ENCODE results near the gene MAPKAP1. TPM values are rescaled to one million over a fixed set of nuclear protein-coding genes. Genes with fewer than 3 reads are reported as not detected.

The MAPKAP1 gene
- total and polyA plus RNA-seq, 2 experiments from 2014 or later: 68.4 to 98.5 TPM

DNA sequence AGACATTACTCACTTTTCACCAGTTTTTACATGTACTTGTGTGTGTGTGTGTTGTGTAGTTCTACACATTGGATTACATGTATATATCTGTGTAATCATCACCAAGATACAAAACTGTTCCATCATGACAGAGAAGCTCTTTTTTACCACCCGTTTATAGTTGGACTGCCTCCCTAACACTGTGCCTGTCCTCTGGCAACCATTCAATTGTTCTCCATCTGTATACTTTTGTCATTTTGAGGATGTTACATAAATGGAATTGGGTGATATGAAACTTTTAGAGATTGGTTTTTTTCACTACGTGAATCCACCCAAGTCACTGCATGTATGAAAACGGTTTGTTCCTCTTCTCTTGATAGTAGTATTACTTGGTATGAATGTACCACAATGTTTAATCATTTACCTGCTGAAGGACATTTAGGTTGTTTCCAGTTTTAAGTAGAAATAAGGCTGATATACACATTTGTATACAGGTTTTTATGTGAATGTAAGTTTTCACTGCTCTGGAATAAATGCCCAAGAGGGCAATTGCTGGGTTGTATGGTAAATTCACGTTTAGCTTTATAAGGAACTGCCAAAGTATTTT lies 126.2 kb downstream of the MAPKAP1 start (continued):
- TF ChIP-seq EZH2phosphoT487 (IDR thresholded peaks at IDR 0.05; ENCODE audit: unreplicated experiment) (no peak), NANOG (IDR thresholded peaks at IDR 0.05; ENCODE audit: borderline replicate concordance) (no peak)

DNA sequence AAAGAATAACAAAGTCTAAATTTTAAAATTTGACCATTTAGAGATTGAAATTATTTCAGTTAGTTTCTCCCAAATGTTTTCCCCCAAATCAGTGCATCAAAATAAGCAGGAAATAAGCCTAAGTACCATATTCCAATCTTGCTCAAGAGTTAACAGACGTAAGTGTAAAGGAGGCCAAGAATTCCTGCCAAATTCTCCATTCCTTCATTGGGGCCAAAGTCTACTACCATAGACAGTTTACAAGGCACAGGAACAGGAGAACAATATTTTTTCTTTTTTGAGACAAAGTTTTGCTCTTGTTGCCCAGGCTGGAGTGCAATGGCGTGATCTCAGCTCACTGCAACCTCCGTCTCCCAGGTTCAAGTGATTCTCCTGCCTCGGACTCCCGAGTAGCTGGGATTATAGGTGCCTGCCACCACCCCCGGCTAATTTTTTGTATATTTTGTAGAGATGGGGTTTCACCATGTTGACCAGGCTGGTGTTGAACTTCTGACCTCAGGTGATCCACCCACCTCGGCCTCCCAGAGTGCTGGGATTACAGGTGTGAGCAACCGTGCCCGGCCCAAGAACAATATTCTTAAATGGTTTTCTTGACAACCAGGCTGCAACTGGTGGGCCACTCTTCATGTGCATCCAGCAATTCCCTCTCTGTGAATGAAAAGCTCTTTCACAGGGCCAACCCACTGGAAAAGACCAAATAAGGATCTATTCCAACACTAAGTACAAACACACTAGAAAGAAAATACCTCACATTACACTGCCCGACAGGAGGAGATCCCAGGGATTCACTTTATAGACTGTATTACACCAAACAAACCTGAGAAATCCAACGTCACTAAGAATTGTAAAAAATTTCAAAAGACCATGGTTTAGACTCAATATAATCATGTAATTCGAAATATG lies 127.7 kb downstream of the MAPKAP1 start:
- no peaks in the 10 kb centered on the region for H3K4me1 ChIP-seq (ENCODE audit: insufficient read depth)
- no peaks in the 10 kb centered on the region for H4K20me1 ChIP-seq (replicated peaks; ENCODE audit: insufficient read depth)
- H3F3A ChIP-seq (replicated peaks; ENCODE audit: low read depth): no peaks in the 10 kb centered on the region
- TF ChIP-seq ZNF114 (CRISPR knock-in tag; IDR thresholded peaks at IDR 0.05) (no peak), ZNF462 (CRISPR knock-in tag; IDR thresholded peaks at IDR 0.05) (no peak)
- peaks cover 9% of the 10 kb centered on the region for H3K79me2 ChIP-seq (replicated peaks; ENCODE audit: insufficient read depth)
- Mint-ChIP-seq H3K9me3 (peaks cover 49% of the 10 kb centered on the region), H3K36me3 (ENCODE audit: low read depth) (peaks cover 62% of the 10 kb centered on the region), H3K4me3 (no peak overlapping the region), H3K27me3 (ENCODE audit: insufficient read depth, low read depth, poor library complexity) (peaks cover 9% of the 10 kb centered on the region), H3K27ac (no peak overlapping the region), H3K4me1 (no peaks in the 10 kb centered on the region)
- H3K4me3 ChIP-seq: no peak overlapping the region
- H3K36me3 ChIP-seq (ENCODE audit: insufficient read depth): no peaks in the 10 kb centered on the region
- ATAC-seq (no peak), DNase-seq (ENCODE audit: low spot score) (no peak)
- no peak overlapping the region for H3K4me2 ChIP-seq
- no peaks in the 10 kb centered on the region for H3K27me3 ChIP-seq (ENCODE audit: insufficient read depth)
- no peak overlapping the region for H3K27ac ChIP-seq (ENCODE audit: low read depth)
- no peak overlapping the region for H2AFZ ChIP-seq
- H3K9me2 ChIP-seq (ENCODE audit: insufficient read depth): 0 out of 2 replicates have a peak, but pooled peaks cover 8% of the 10 kb centered on the region

All from GM23338 (cell line).